H9 (cell line): ENCODE measurements around the gene DLG2. TPM values are rescaled to one million over a fixed set of nuclear protein-coding genes. Genes with fewer than 3 reads are reported as not detected.

Source experiments
- DNase-seq: peaks from one replicate; pipeline ENCODE4 v3.0.0-alpha.2; 2017
- H2AFZ ChIP-seq: one replicate; pipeline ENCODE4 v1.6.1; 2013; ENCODE audit warnings: mild to moderate bottlenecking, low read length, control low read depth, moderate library complexity
- H2AK5ac ChIP-seq: 2 replicates; pipeline ENCODE4 v1.6.1; 2013; ENCODE audit warnings: low read length, control low read depth, mixed read lengths; ENCODE audit not compliant: insufficient read length
- H2BK120ac ChIP-seq: one replicate; pipeline ENCODE4 v1.6.1; 2013; ENCODE audit warnings: low read depth, mild to moderate bottlenecking, low read length, control low read depth, inconsistent platforms; ENCODE audit not compliant: poor library complexity, severe bottlenecking
- H2BK12ac ChIP-seq: 2 replicates; pipeline ENCODE4 v1.6.1; 2013; ENCODE audit warnings: low read length, control low read depth, mixed read lengths, low read depth; ENCODE audit not compliant: insufficient read length
- H2BK15ac ChIP-seq: 2 replicates; pipeline ENCODE4 v1.6.1; 2013; ENCODE audit warnings: low read depth, low read length, control low read depth
- H2BK20ac ChIP-seq: one replicate; pipeline ENCODE4 v1.6.1; 2013; ENCODE audit warnings: low read depth, mild to moderate bottlenecking, low read length, control low read depth, inconsistent platforms; ENCODE audit not compliant: poor library complexity, severe bottlenecking
- H2BK5ac ChIP-seq: 2 replicates; pipeline ENCODE4 v1.6.1; 2013; ENCODE audit warnings: low read length, control low read depth, mixed read lengths; ENCODE audit not compliant: insufficient read length
- H3K14ac ChIP-seq: 2 replicates; pipeline ENCODE4 v1.6.1; 2013; ENCODE audit warnings: low read length, control low read depth; ENCODE audit not compliant: insufficient read depth
- H3K18ac ChIP-seq: 2 replicates; pipeline ENCODE4 v1.6.1; 2013; ENCODE audit warnings: low read depth, mild to moderate bottlenecking, mixed read lengths, low read length, control low read depth; ENCODE audit not compliant: insufficient read length
- H3K23ac ChIP-seq: 2 replicates; pipeline ENCODE4 v1.6.1; 2013; ENCODE audit warnings: low read length, control low read depth, mixed read lengths, low read depth; ENCODE audit not compliant: insufficient read length
- H3K23me2 ChIP-seq: 2 replicates; pipeline ENCODE4 v1.6.1; 2013; ENCODE audit warnings: low read depth, mild to moderate bottlenecking, mixed read lengths, low read length, control low read depth; ENCODE audit not compliant: insufficient read length, poor library complexity, severe bottlenecking
- H3K27ac ChIP-seq: 2 replicates; pipeline ENCODE4 v1.5.1; 2013; ENCODE audit warnings: low read length, control low read depth, mixed read lengths, low read depth; ENCODE audit not compliant: insufficient read length
- H3K27me3 ChIP-seq: 2 replicates; pipeline ENCODE4 v1.6.1; 2013; ENCODE audit warnings: low read length, control low read depth, inconsistent platforms; ENCODE audit not compliant: insufficient read depth
- H3K4ac ChIP-seq: 2 replicates; pipeline ENCODE4 v1.6.1; 2013; ENCODE audit warnings: low read depth, mild to moderate bottlenecking, control low read depth, inconsistent platforms, low read length, moderate library complexity
- H3K4me1 ChIP-seq: 2 replicates; pipeline ENCODE4 v1.6.1; 2013; ENCODE audit warnings: low read length, control low read depth, inconsistent platforms; ENCODE audit not compliant: insufficient read depth
- H3K4me2 ChIP-seq: 2 replicates; pipeline ENCODE4 v1.6.1; 2013; ENCODE audit warnings: low read length, control low read depth, mixed read lengths; ENCODE audit not compliant: insufficient read length, insufficient read depth
- H3K56ac ChIP-seq: 2 replicates; pipeline ENCODE4 v1.6.1; 2013; ENCODE audit warnings: low read depth, mild to moderate bottlenecking, mixed read lengths, low read length, control low read depth; ENCODE audit not compliant: insufficient read length
- H3K79me1 ChIP-seq: 2 replicates; pipeline ENCODE4 v1.6.1; 2013; ENCODE audit warnings: low read depth, mild to moderate bottlenecking, moderate library complexity, low read length, control low read depth, inconsistent platforms; ENCODE audit not compliant: insufficient read depth, poor library complexity, severe bottlenecking
- H3K79me2 ChIP-seq: 2 replicates; pipeline ENCODE4 v1.6.1; 2013; ENCODE audit warnings: low read length, control low read depth, inconsistent platforms; ENCODE audit not compliant: insufficient read depth
- H3K9ac ChIP-seq: 2 replicates; pipeline ENCODE4 v1.6.1; 2013; ENCODE audit warnings: low read length, control low read depth, mixed read lengths; ENCODE audit not compliant: insufficient read length; ENCODE audit errors: extremely low read depth
- H3K9me3 ChIP-seq: one replicate; pipeline ENCODE4 v1.6.1; 2013; ENCODE audit warnings: low read depth, low read length, inconsistent platforms; ENCODE audit not compliant: control insufficient read depth
- H3T11ph ChIP-seq: one replicate; pipeline ENCODE4 v1.6.1; 2013; ENCODE audit warnings: mild to moderate bottlenecking, low read length, control low read depth, inconsistent platforms
- H4K20me1 ChIP-seq: one replicate; pipeline ENCODE4 v1.6.1; 2013; ENCODE audit not compliant: control insufficient read depth, insufficient read length, insufficient read depth
- H4K5ac ChIP-seq: 2 replicates; pipeline ENCODE4 v1.6.1; 2013; ENCODE audit warnings: low read depth, mild to moderate bottlenecking, mixed read lengths, low read length, control low read depth; ENCODE audit not compliant: insufficient read length
- H4K8ac ChIP-seq: replicated peaks from 2 replicates; pipeline ENCODE4 v1.6.1; 2013; ENCODE audit warnings: low read length, control low read depth, mixed read lengths, low read depth; ENCODE audit not compliant: insufficient read length
- H4K91ac ChIP-seq: 2 replicates; pipeline ENCODE4 v1.6.1; 2013; ENCODE audit warnings: low read depth, mild to moderate bottlenecking, moderate library complexity, mixed read lengths, low read length, control low read depth; ENCODE audit not compliant: insufficient read length
- H3K27ac Mint-ChIP-seq, 3 experiments: 2 replicates in 2 of 3; 3 replicates in 1 of 3; pipeline ENCODE4 v1.8.0; 2020 to 2021; ENCODE audit warnings: mixed read lengths in 3 of 3, mild to moderate bottlenecking in 1 of 3, moderate library complexity in 1 of 3
- H3K27me3 Mint-ChIP-seq: 2 replicates; pipeline ENCODE4 v1.8.0; 2021; ENCODE audit warnings: low read depth, mild to moderate bottlenecking, moderate library complexity, mixed read lengths
- H3K36me3 Mint-ChIP-seq, 3 experiments: 2 replicates in 2 of 3; 3 replicates in 1 of 3; pipeline ENCODE4 v1.8.0; 2020 to 2021; ENCODE audit warnings: low read depth in 3 of 3, mixed read lengths in 3 of 3; ENCODE audit not compliant: insufficient read depth in 1 of 3
- H3K4me1 Mint-ChIP-seq, 2 experiments: 2 replicates each; pipeline ENCODE4 v1.8.0; 2020; ENCODE audit warnings: mixed read lengths in 2 of 2
- H3K4me3 Mint-ChIP-seq, 2 experiments: 2 replicates in 1 of 2; 3 replicates in 1 of 2; pipeline ENCODE4 v1.8.0; 2020 to 2021; ENCODE audit warnings: mild to moderate bottlenecking in 2 of 2, mixed read lengths in 2 of 2, moderate library complexity in 1 of 2
- H3K9me3 Mint-ChIP-seq, 2 experiments: 2 replicates in 1 of 2; 3 replicates in 1 of 2; pipeline ENCODE4 v1.8.0; 2020; ENCODE audit warnings: mild to moderate bottlenecking in 2 of 2, mixed read lengths in 2 of 2, moderate library complexity in 1 of 2
- CTCF ChIP-seq: fragments of 200-600 bp; sonication (generic); conservative IDR thresholded peaks from 3 replicates; pipeline ENCODE4 v1.8.0; 2021; ENCODE audit warnings: antibody characterized with exemption, mild to moderate bottlenecking
- WGBS: extraction: QIAGEN DNeasy Blood & Tissue Kit; methylation state at CpG from one replicate; pipeline ENCODE4 v1.1.7; 2013; ENCODE audit warnings: missing lambda C conversion rate, low lambda C conversion rate, mixed read lengths; ENCODE audit not compliant: insufficient read length; ENCODE audit errors: extremely low coverage; 5-methylcytosine and 5-hydroxymethylcytosine counted together
- total RNA-seq: library from RNA; stranded (reverse); gene quantifications from 2 replicates; pipeline ENCODE4 v1.2.1, GENCODE V29; 2021

Gene DLG2
- total RNA-seq, 1 experiment from 2014 or later = 8.0 TPM

GRCh38 chr11:83681906-83682610, 1945.1 kb downstream of the DLG2 start:
- Histone ChIP-seq H3K27me3 (no peaks in the 10 kb centered on the region), H2BK15ac (no peak overlapping the region), H4K8ac (no peak overlapping the region), H4K5ac (no peak overlapping the region), H4K91ac (no peak overlapping the region), H3K79me2 (no peaks in the 10 kb centered on the region), H3T11ph (no peak overlapping the region), H2BK120ac (no peak overlapping the region), H2BK12ac (no peak overlapping the region), H2AFZ (no peak overlapping the region), H3K79me1 (no peaks in the 10 kb centered on the region), H4K20me1 (peaks cover 2% of the 10 kb centered on the region), H3K9ac (no peak overlapping the region), H3K18ac (no peak overlapping the region), H3K4me2 (no peak overlapping the region), H3K4me1 (peaks cover 5% of the 10 kb centered on the region; the same call in 1 of the 2 replicates), H2BK20ac (no peak overlapping the region), H3K9me3 (no peaks in the 10 kb centered on the region), H3K23me2 (no peaks in the 10 kb centered on the region), H3K4ac (no peak overlapping the region), H3K27ac (no peak overlapping the region), H3K56ac (no peak overlapping the region), H2AK5ac (no peak overlapping the region), H3K14ac (no peak overlapping the region), H2BK5ac (no peak overlapping the region), H3K23ac (no peak overlapping the region)
- Mint-ChIP-seq H3K36me3 (no peaks in the 10 kb centered on the region), H3K9me3 (no peaks in the 10 kb centered on the region), H3K4me1 (peaks cover 22 to 26% of the 10 kb centered on the region in 2 experiments), H3K27ac (peak overlapping the region in 1 of 3 experiments; percentile 27; a peak in 1 of 7 replicates), H3K4me3 (no peak overlapping the region), H3K27me3 (no peaks in the 10 kb centered on the region)
- no CpG with 5 or more reads among the region's 10 CpGs for WGBS
- no peak for TF ChIP-seq CTCF
- no peak for DNase-seq
